ENCODE data around the gene GNAQ.

- no peak for TF ChIP-seq NR2F2 (IDR thresholded peaks at IDR 0.05)
- TF ChIP-seq CTCF (IDR thresholded peaks at IDR 0.05; ENCODE audit: low read depth, low read length, missing input control): no peak
- TF ChIP-seq YY1 (IDR thresholded peaks at IDR 0.05): no peak
- TF ChIP-seq EGR1 (IDR thresholded peaks at IDR 0.05; ENCODE audit: low read depth in 2 of 2): no peak
- no peak for TF ChIP-seq JUND (IDR thresholded peaks at IDR 0.05)
- TF ChIP-seq FOXA1 (IDR thresholded peaks at IDR 0.05): no peak
- TF ChIP-seq ATF3 (IDR thresholded peaks at IDR 0.05): no peak
- TF ChIP-seq GABPA (IDR thresholded peaks at IDR 0.05 in 1 of 2, conservative IDR thresholded peaks at IDR 0.05 in 1 of 2): no peak
- TF ChIP-seq RXRA (IDR thresholded peaks at IDR 0.05): no peak
- TF ChIP-seq REST (IDR thresholded peaks at IDR 0.05): no peak
These were observed 2.7 kb downstream of the GNAQ start for GRCh38 chr9:78028926-78029325.
